HepG2 (cell line): Measurements from ENCODE around the gene PRSS33. TPM values are rescaled to one million over a fixed set of nuclear protein-coding genes. Genes with fewer than 3 reads are reported as not detected.

ENCODE experiments used
- CC2D1A ChIP-seq: sonication (generic); formaldehyde crosslinking; IDR thresholded peaks from 2 replicates; pipeline ENCODE4 v1.8.1; 2023; ENCODE audit warnings: mild to moderate bottlenecking, missing genetic modification reagents
- FOXC1 ChIP-seq: sonication (generic); formaldehyde crosslinking; IDR thresholded peaks from 2 replicates; pipeline ENCODE4 v1.8.0; 2022; ENCODE audit warnings: mild to moderate bottlenecking, missing genetic modification reagents, borderline replicate concordance
- HMGA1 ChIP-seq: sonication (generic); formaldehyde crosslinking; conservative IDR thresholded peaks from 2 replicates; pipeline ENCODE4 v1.4.0; 2020; ENCODE audit warnings: missing genetic modification reagents
- MEF2D ChIP-seq: sonication (generic); formaldehyde crosslinking; IDR thresholded peaks from 2 replicates; pipeline ENCODE4 v1.5.1; 2020; ENCODE audit warnings: mild to moderate bottlenecking, missing genetic modification reagents
- NR0B2 ChIP-seq: sonication (generic); formaldehyde crosslinking; IDR thresholded peaks from 2 replicates; pipeline ENCODE4 v1.4.0; 2020; ENCODE audit warnings: mild to moderate bottlenecking, missing genetic modification reagents
- NR2C2 ChIP-seq: sonication (generic); formaldehyde crosslinking; IDR thresholded peaks from 2 replicates; pipeline ENCODE4 v1.4.0; 2020; ENCODE audit warnings: missing genetic modification reagents, mild to moderate bottlenecking, moderate library complexity, borderline replicate concordance
- PAWR ChIP-seq: sonication (generic); formaldehyde crosslinking; IDR thresholded peaks from 2 replicates; pipeline ENCODE4 v1.4.0; 2020; ENCODE audit warnings: missing genetic modification reagents, mild to moderate bottlenecking, borderline replicate concordance
- SKIL ChIP-seq: sonication (generic); formaldehyde crosslinking; IDR thresholded peaks from 2 replicates; pipeline ENCODE4 v1.8.0; 2022; ENCODE audit warnings: missing genetic modification reagents, mild to moderate bottlenecking, moderate library complexity, borderline replicate concordance
- SP2 ChIP-seq: sonication (generic); formaldehyde crosslinking; IDR thresholded peaks from 2 replicates; pipeline ENCODE4 v1.5.1; 2020; ENCODE audit warnings: mild to moderate bottlenecking, missing genetic modification reagents
- SRSF4 ChIP-seq: fragments of 200-400 bp; formaldehyde crosslinking; IDR thresholded peaks from one replicate; pipeline ENCODE4 v1.6.1; 2018; ENCODE audit warnings: mild to moderate bottlenecking, low read depth, low read length, moderate library complexity; ENCODE audit not compliant: poor library complexity, severe bottlenecking
- THAP11 ChIP-seq: IDR thresholded peaks from 2 replicates; pipeline ENCODE4 v1.6.1; 2016; ENCODE audit warnings: missing biosample characterization, missing genetic modification reagents
- TRAFD1 ChIP-seq: sonication (generic); formaldehyde crosslinking; IDR thresholded peaks from 2 replicates; pipeline ENCODE4 v1.5.1; 2020; ENCODE audit warnings: missing genetic modification reagents, mild to moderate bottlenecking, borderline replicate concordance
- ZBTB21 ChIP-seq: sonication (generic); formaldehyde crosslinking; IDR thresholded peaks from 2 replicates; pipeline ENCODE4 v1.4.0; 2020; ENCODE audit warnings: missing genetic modification reagents
- ZBTB25 ChIP-seq: IDR thresholded peaks from 2 replicates; pipeline ENCODE4 v1.6.1; 2018; ENCODE audit warnings: missing genetic modification reagents
- ZBTB26 ChIP-seq: IDR thresholded peaks from 2 replicates; pipeline ENCODE4 v1.6.1; 2016; ENCODE audit warnings: missing compliant biosample characterization, missing genetic modification reagents, borderline replicate concordance
- ZNF512 ChIP-seq: sonication (generic); formaldehyde crosslinking; IDR thresholded peaks from 2 replicates; pipeline ENCODE4 v1.4.0; 2020; ENCODE audit warnings: mild to moderate bottlenecking, missing genetic modification reagents
- ZNF546 ChIP-seq: sonication (generic); formaldehyde crosslinking; conservative IDR thresholded peaks from 2 replicates; pipeline ENCODE4 v1.8.1; 2023; ENCODE audit warnings: mild to moderate bottlenecking, missing genetic modification reagents
- ZXDC ChIP-seq: sonication (generic); formaldehyde crosslinking; IDR thresholded peaks from 2 replicates; pipeline ENCODE4 v1.5.0; 2020; ENCODE audit warnings: mild to moderate bottlenecking, missing genetic modification reagents
- polyA plus RNA-seq, 8 experiments: library from polyadenylated mRNA; depleted of rRNA in 3 of 8; stranded (reverse) in 7 of 8; unstranded in 1 of 8; fragments of >200 nt; fragmentation: Illumina TruSeq in 4 of 8; extraction: Trizol in 4 of 8; gene quantifications; 2 replicates each; pipeline versions ENCODE4 v1.2.1 to v1.2.3, GENCODE V29; 2011 to 2016; ENCODE audit warnings: low read depth in 4 of 8, missing spikeins in 1 of 8, mixed read lengths in 1 of 8; ENCODE audit not compliant: insufficient read depth in 1 of 8
- total RNA-seq, 5 experiments: library from RNA; depleted of rRNA; stranded (reverse); fragments of >200 nt; fragmentation: Illumina TruSeq; extraction: Trizol; gene quantifications; 2 replicates each; pipeline ENCODE4 v1.2.3, GENCODE V29; 2016; ENCODE audit warnings: low read depth in 1 of 5

PRSS33 gene
- total and polyA plus RNA-seq, 2 of the 13 experiments (the other 11 are each of a cell fraction or from before 2014, with no cell fraction given): not detected

- TF ChIP-seq PAWR (no peak), ZBTB21 (CRISPR knock-in tag) (no peak), NR2C2 (CRISPR knock-in tag) (no peak), MEF2D (CRISPR knock-in tag) (no peak), THAP11 (CRISPR knock-in tag) (no peak), HMGA1 (CRISPR knock-in tag) (no peak), ZBTB26 (no peak), NR0B2 (no peak), ZNF546 (CRISPR knock-in tag) (no peak), SP2 (CRISPR knock-in tag) (no peak), TRAFD1 (no peak), FOXC1 (no peak), CC2D1A (CRISPR knock-in tag) (no peak), ZXDC (CRISPR knock-in tag) (no peak), SRSF4 (no peak), SKIL (no peak), ZBTB25 (CRISPR knock-in tag) (no peak), ZNF512 (no peak)
Measured at GRCh38 chr16:2776500-2777139, 10.7 kb downstream of the PRSS33 start (continued).
